ENCODE results near the gene ITGA1. TPM values are rescaled to one million over a fixed set of nuclear protein-coding genes. Genes with fewer than 3 reads are reported as not detected.

The ITGA1 gene
- total RNA-seq, 1 experiment from 2014 or later: 20.2 TPM

- no TSS peak for BruUV-seq (replicated peaks)
Measured at GRCh38 chr5:52898961-52899680, 111.4 kb downstream of the ITGA1 start.

GRCh38 chr5:52903142-52903541 is 115.4 kb downstream of the ITGA1 start:
- H3K36me3 Mint-ChIP-seq (ENCODE audit: insufficient read depth, unreplicated experiment): no peaks in the 10 kb centered on the region
- H3K27me3 Mint-ChIP-seq (ENCODE audit: unreplicated experiment): no peaks in the 10 kb centered on the region
- no peak overlapping the region for H3K27ac Mint-ChIP-seq (ENCODE audit: unreplicated experiment)
- no peak overlapping the region for H3K4me3 Mint-ChIP-seq (ENCODE audit: low read depth, unreplicated experiment)
- no TSS peak for BruUV-seq (replicated peaks)
- intact Hi-C loops (cut with micrococcal nuclease; ENCODE audit: unreplicated experiment): no loop called here
- no peak for DNase-seq
- no peak for TF ChIP-seq CTCF (IDR thresholded peaks at IDR 0.05; ENCODE audit: unreplicated experiment)
- H3K4me1 Mint-ChIP-seq (ENCODE audit: low read depth, unreplicated experiment): no peaks in the 10 kb centered on the region
- H3K9me3 Mint-ChIP-seq (ENCODE audit: low read depth, unreplicated experiment): no peaks in the 10 kb centered on the region
- CTCF ChIA-PET: no interaction called here

More at GRCh38 chr5:52898961-52899680, 111.4 kb downstream of the ITGA1 start:
- TF ChIP-seq CTCF (IDR thresholded peaks at IDR 0.05; ENCODE audit: unreplicated experiment): no peak
- Mint-ChIP-seq H3K9me3 (ENCODE audit: low read depth, unreplicated experiment) (no peaks in the 10 kb centered on the region), H3K36me3 (ENCODE audit: insufficient read depth, unreplicated experiment) (no peaks in the 10 kb centered on the region), H3K27me3 (ENCODE audit: unreplicated experiment) (no peaks in the 10 kb centered on the region), H3K4me1 (ENCODE audit: low read depth, unreplicated experiment) (no peaks in the 10 kb centered on the region), H3K27ac (ENCODE audit: unreplicated experiment) (no peak overlapping the region), H3K4me3 (ENCODE audit: low read depth, unreplicated experiment) (no peak overlapping the region)
- DNase-seq: no peak
- intact Hi-C loops (cut with micrococcal nuclease; ENCODE audit: unreplicated experiment): no loop called here
- CTCF ChIA-PET: no interaction called here

GRCh38 chr5:52906343-52906742 is 118.6 kb downstream of the ITGA1 start:
- CTCF ChIA-PET: no interaction called here
- no peaks in the 10 kb centered on the region for H3K4me1 Mint-ChIP-seq (ENCODE audit: low read depth, unreplicated experiment)
- TF ChIP-seq CTCF (IDR thresholded peaks at IDR 0.05; ENCODE audit: unreplicated experiment): no peak
- BruUV-seq (replicated peaks): no TSS peak
- no peaks in the 10 kb centered on the region for H3K27me3 Mint-ChIP-seq (ENCODE audit: unreplicated experiment)
- no peak overlapping the region for H3K4me3 Mint-ChIP-seq (ENCODE audit: low read depth, unreplicated experiment)
- H3K36me3 Mint-ChIP-seq (ENCODE audit: insufficient read depth, unreplicated experiment): no peaks in the 10 kb centered on the region
- no peak overlapping the region for H3K27ac Mint-ChIP-seq (ENCODE audit: unreplicated experiment)
- H3K9me3 Mint-ChIP-seq (ENCODE audit: low read depth, unreplicated experiment): no peaks in the 10 kb centered on the region
- no peak for DNase-seq
- intact Hi-C loops (cut with micrococcal nuclease; ENCODE audit: unreplicated experiment): no loop called here

- Mint-ChIP-seq H3K4me3 (ENCODE audit: low read depth, unreplicated experiment) (no peak overlapping the region), H3K27ac (ENCODE audit: unreplicated experiment) (no peak overlapping the region), H3K4me1 (ENCODE audit: low read depth, unreplicated experiment) (no peaks in the 10 kb centered on the region), H3K36me3 (ENCODE audit: insufficient read depth, unreplicated experiment) (no peaks in the 10 kb centered on the region), H3K27me3 (ENCODE audit: unreplicated experiment) (no peaks in the 10 kb centered on the region), H3K9me3 (ENCODE audit: low read depth, unreplicated experiment) (no peaks in the 10 kb centered on the region)
- BruUV-seq (replicated peaks): no TSS peak
- intact Hi-C loops (cut with micrococcal nuclease; ENCODE audit: unreplicated experiment): no loop called here
- CTCF ChIA-PET: no interaction called here
- no peak for DNase-seq
- TF ChIP-seq CTCF (IDR thresholded peaks at IDR 0.05; ENCODE audit: unreplicated experiment): no peak
Measured at GRCh38 chr5:52906845-52907244, 119.1 kb downstream of the ITGA1 start.

Data from Calu3 (cell line).